HG03064 (cell line): ENCODE data around the gene CCDC88A.
"Not testable (repeated sequence)": the region's sequence is repeated elsewhere in the genome, so short reads cannot be mapped to it uniquely, and the experiment has no call there.

ENCODE experiments used
- ATAC-seq: cut with Tn5 transposase; IDR thresholded peaks from one replicate; pipeline ENCODE4 v1.9.1; 2021; ENCODE audit warnings: low read depth; ENCODE audit not compliant: unreplicated experiment

Gene CCDC88A

GRCh38 chr2:55314985-55315384, 104.7 kb downstream of the CCDC88A start:
- no peak for ATAC-seq

GRCh38 chr2:55311444-55311870, 108.2 kb downstream of the CCDC88A start:
- ATAC-seq = peak; percentile 94

- no peak for ATAC-seq
Observed at GRCh38 chr2:55309446-55309845, 110.2 kb downstream of the CCDC88A start.

- ATAC-seq = peak; percentile 85
Observed at GRCh38 chr2:55302241-55302640, 117.4 kb downstream of the CCDC88A start.

- ATAC-seq = no peak
Observed at GRCh38 chr2:55301277-55301676, 118.4 kb downstream of the CCDC88A start.

GRCh38 chr2:55296393-55296792, 123.3 kb downstream of the CCDC88A start:
- ATAC-seq = no peak

- ATAC-seq = no peak
Observed at GRCh38 chr2:55283083-55283482, 136.6 kb downstream of the CCDC88A start.

GRCh38 chr2:55282110-55282917, 137.3 kb downstream of the CCDC88A start:
- peak; percentile 93 for ATAC-seq

GRCh38 chr2:55280851-55281546, 138.7 kb downstream of the CCDC88A start:
- ATAC-seq = not testable (repeated sequence)

- not testable (repeated sequence) for ATAC-seq
Observed at GRCh38 chr2:55279859-55280424, 139.7 kb downstream of the CCDC88A start.

GRCh38 chr2:55279214-55279835, 140.3 kb downstream of the CCDC88A start:
- ATAC-seq = not testable (repeated sequence)

- ATAC-seq = no peak
Observed at GRCh38 chr2:55277310-55277709, 142.3 kb downstream of the CCDC88A start.

GRCh38 chr2:55274346-55274745, 145.3 kb downstream of the CCDC88A start:
- ATAC-seq = not testable (repeated sequence)

GRCh38 chr2:55269645-55269990, 150.0 kb downstream of the CCDC88A start:
- no peak for ATAC-seq

- peak; percentile 95 for ATAC-seq
Observed at GRCh38 chr2:55268907-55269644, 150.6 kb downstream of the CCDC88A start, which contains the start of gene MTIF2. Gene MTIF2 (minus strand): TSS chr2:55269231. CDS start chr2:55263858, 5,373 bp downstream.

- ATAC-seq = no peak
Observed at GRCh38 chr2:55268288-55268906, 151.3 kb downstream of the CCDC88A start.

GRCh38 chr2:55259586-55259985, 160.1 kb downstream of the CCDC88A start:
- ATAC-seq = not testable (repeated sequence)

- ATAC-seq = no peak
Observed at GRCh38 chr2:55252832-55253231, 166.8 kb downstream of the CCDC88A start.

GRCh38 chr2:55247025-55247424, 172.6 kb downstream of the CCDC88A start:
- ATAC-seq = no peak

- no peak for ATAC-seq
Observed at GRCh38 chr2:55245411-55245810, 174.2 kb downstream of the CCDC88A start.
